ENCODE measurements around the gene SLC35F3.

Gene SLC35F3

GRCh38 chr1:234218078-234218477 lies 313.6 kb downstream of the SLC35F3 start:
- H3K27me3 ChIP-seq (ENCODE audit: low read length) = no peaks in the 10 kb centered on the region
- no peaks in the 10 kb centered on the region for H3K79me2 ChIP-seq (ENCODE audit: insufficient read depth, low read length)
- H2AFZ ChIP-seq (ENCODE audit: low read depth, low read length, severe bottlenecking) = no peak overlapping the region
- H3K9ac ChIP-seq (ENCODE audit: low read length) = no peak overlapping the region
- no peaks in the 10 kb centered on the region for H4K20me1 ChIP-seq (ENCODE audit: low read depth, low read length)
- no peak overlapping the region for H3K4me2 ChIP-seq (ENCODE audit: low read depth, low read length, poor library complexity, severe bottlenecking)
- no peaks in the 10 kb centered on the region for H3F3A ChIP-seq (ENCODE audit: insufficient read depth)
- TF ChIP-seq CTCF (IDR thresholded peaks at IDR 0.05; ENCODE audit: insufficient read depth, low read length, poor library complexity, severe bottlenecking) (no peak), EZH2phosphoT487 (conservative IDR thresholded peaks at IDR 0.05; ENCODE audit: low read length) (no peak)
- no peak overlapping the region for H3K4me3 ChIP-seq (ENCODE audit: insufficient read depth, low read length, poor library complexity, severe bottlenecking)
- no peaks in the 10 kb centered on the region for H3K9me2 ChIP-seq (replicated peaks; ENCODE audit: insufficient read depth, low read length)
- H3K9me3 ChIP-seq (ENCODE audit: insufficient read depth, low read length) = no peaks in the 10 kb centered on the region
- H3K27ac ChIP-seq (ENCODE audit: low read depth, low read length) = no peak overlapping the region
- H3K36me3 ChIP-seq (ENCODE audit: low read length) = no peaks in the 10 kb centered on the region

GRCh38 chr1:234219711-234220110 lies 315.2 kb downstream of the SLC35F3 start:
- no peak overlapping the region for H3K27ac ChIP-seq (ENCODE audit: low read depth, low read length)
- H4K20me1 ChIP-seq (ENCODE audit: low read depth, low read length) = no peaks in the 10 kb centered on the region
- H3F3A ChIP-seq (ENCODE audit: insufficient read depth) = no peaks in the 10 kb centered on the region
- TF ChIP-seq CTCF (IDR thresholded peaks at IDR 0.05; ENCODE audit: insufficient read depth, low read length, poor library complexity, severe bottlenecking) (no peak), EZH2phosphoT487 (conservative IDR thresholded peaks at IDR 0.05; ENCODE audit: low read length) (no peak)
- no peak overlapping the region for H3K4me3 ChIP-seq (ENCODE audit: insufficient read depth, low read length, poor library complexity, severe bottlenecking)
- no peak overlapping the region for H3K9ac ChIP-seq (ENCODE audit: low read length)
- no peak overlapping the region for H2AFZ ChIP-seq (ENCODE audit: low read depth, low read length, severe bottlenecking)
- no peak overlapping the region for H3K4me2 ChIP-seq (ENCODE audit: low read depth, low read length, poor library complexity, severe bottlenecking)
- H3K9me2 ChIP-seq (replicated peaks; ENCODE audit: insufficient read depth, low read length) = no peaks in the 10 kb centered on the region
- H3K9me3 ChIP-seq (ENCODE audit: insufficient read depth, low read length) = no peaks in the 10 kb centered on the region
- no peaks in the 10 kb centered on the region for H3K79me2 ChIP-seq (ENCODE audit: insufficient read depth, low read length)
- H3K27me3 ChIP-seq (ENCODE audit: low read length) = no peaks in the 10 kb centered on the region
- no peaks in the 10 kb centered on the region for H3K36me3 ChIP-seq (ENCODE audit: low read length)

GRCh38 chr1:234221601-234222000 lies 317.1 kb downstream of the SLC35F3 start:
- TF ChIP-seq CTCF (IDR thresholded peaks at IDR 0.05; ENCODE audit: insufficient read depth, low read length, poor library complexity, severe bottlenecking) = no peak
- TF ChIP-seq EZH2phosphoT487 (conservative IDR thresholded peaks at IDR 0.05; ENCODE audit: low read length) = no peak
- no peak overlapping the region for H3K4me2 ChIP-seq (ENCODE audit: low read depth, low read length, poor library complexity, severe bottlenecking)
- no peak overlapping the region for H3K9ac ChIP-seq (ENCODE audit: low read length)
- H4K20me1 ChIP-seq (ENCODE audit: low read depth, low read length) = no peaks in the 10 kb centered on the region
- H3K27me3 ChIP-seq (ENCODE audit: low read length) = no peaks in the 10 kb centered on the region
- H3F3A ChIP-seq (ENCODE audit: insufficient read depth) = no peaks in the 10 kb centered on the region
- no peak overlapping the region for H3K27ac ChIP-seq (ENCODE audit: low read depth, low read length)
- no peaks in the 10 kb centered on the region for H3K9me2 ChIP-seq (replicated peaks; ENCODE audit: insufficient read depth, low read length)
- no peaks in the 10 kb centered on the region for H3K36me3 ChIP-seq (ENCODE audit: low read length)
- no peaks in the 10 kb centered on the region for H3K9me3 ChIP-seq (ENCODE audit: insufficient read depth, low read length)
- H3K4me3 ChIP-seq (ENCODE audit: insufficient read depth, low read length, poor library complexity, severe bottlenecking) = no peak overlapping the region
- no peak overlapping the region for H2AFZ ChIP-seq (ENCODE audit: low read depth, low read length, severe bottlenecking)
- H3K79me2 ChIP-seq (ENCODE audit: insufficient read depth, low read length) = no peaks in the 10 kb centered on the region
